ENCODE data around the gene GRIA3.
"Not testable (repeated sequence)": the region's sequence is repeated elsewhere in the genome, so short reads cannot be mapped to it uniquely, and the experiment has no call there.

The GRIA3 gene

GRCh38 chrX:123361371-123361770 lies 177.3 kb downstream of the GRIA3 start:
- no peak for DNase-seq

GRCh38 chrX:123386196-123386595 lies 202.1 kb downstream of the GRIA3 start:
- not testable (repeated sequence) for DNase-seq

GRCh38 chrX:123392921-123393320 lies 208.8 kb downstream of the GRIA3 start:
- no peak for DNase-seq

GRCh38 chrX:123399709-123400108 lies 215.6 kb downstream of the GRIA3 start:
- DNase-seq: no peak

GRCh38 chrX:123405231-123405630 lies 221.2 kb downstream of the GRIA3 start:
- DNase-seq: no peak

GRCh38 chrX:123408821-123409737 lies 225.0 kb downstream of the GRIA3 start:
- DNase-seq: no peak

- DNase-seq: no peak
Measured at GRCh38 chrX:123422875-123423274, 238.8 kb downstream of the GRIA3 start.

- no peak for DNase-seq
Measured at GRCh38 chrX:123424546-123424945, 240.5 kb downstream of the GRIA3 start.

- no peak for DNase-seq
Measured at GRCh38 chrX:123425471-123425870, 241.4 kb downstream of the GRIA3 start.

- DNase-seq: no peak
Measured at GRCh38 chrX:123425904-123426303, 241.8 kb downstream of the GRIA3 start.

- no peak for DNase-seq
Measured at GRCh38 chrX:123432361-123433150, 248.5 kb downstream of the GRIA3 start.

GRCh38 chrX:123436512-123437136 lies 252.5 kb downstream of the GRIA3 start:
- DNase-seq: no peak

GRCh38 chrX:123439926-123440325 lies 255.8 kb downstream of the GRIA3 start:
- not testable (repeated sequence) for DNase-seq

- DNase-seq: no peak
Measured at GRCh38 chrX:123442764-123443163, 258.7 kb downstream of the GRIA3 start.

GRCh38 chrX:123447506-123447905 lies 263.4 kb downstream of the GRIA3 start:
- DNase-seq: no peak

- DNase-seq: no peak
Measured at GRCh38 chrX:123449335-123449734, 265.3 kb downstream of the GRIA3 start.

- DNase-seq: no peak
Measured at GRCh38 chrX:123450222-123450621, 266.1 kb downstream of the GRIA3 start.

GRCh38 chrX:123454712-123455431 lies 270.8 kb downstream of the GRIA3 start:
- DNase-seq: no peak

- DNase-seq: no peak
Measured at GRCh38 chrX:123455693-123456092, 271.6 kb downstream of the GRIA3 start.

- no peak for DNase-seq
Measured at GRCh38 chrX:123464709-123465108, 280.6 kb downstream of the GRIA3 start.

- no peak for DNase-seq
Measured at GRCh38 chrX:123468481-123468880, 284.4 kb downstream of the GRIA3 start.

GRCh38 chrX:123475068-123475724 lies 291.1 kb downstream of the GRIA3 start:
- DNase-seq: no peak
